Measurements from ENCODE around the gene GNRHR. TPM values are rescaled to one million over a fixed set of nuclear protein-coding genes. Genes with fewer than 3 reads are reported as not detected.

The GNRHR gene
- total and polyA plus RNA-seq, 2 experiments from 2014 or later, result 0.10 TPM; not detected in 1

- Histone ChIP-seq H3F3A (replicated peaks; ENCODE audit: low read depth) (no peaks in the 10 kb centered on the region), H3K79me2 (replicated peaks; ENCODE audit: insufficient read depth) (no peaks in the 10 kb centered on the region), H2AFZ (no peak overlapping the region), H3K27ac (ENCODE audit: low read depth) (no peak overlapping the region), H3K4me1 (ENCODE audit: insufficient read depth) (no peaks in the 10 kb centered on the region), H3K4me3 (no peak overlapping the region), H3K4me2 (no peak overlapping the region), H3K27me3 (ENCODE audit: insufficient read depth) (no peaks in the 10 kb centered on the region), H4K20me1 (replicated peaks; ENCODE audit: insufficient read depth) (no peaks in the 10 kb centered on the region), H3K36me3 (ENCODE audit: insufficient read depth) (no peaks in the 10 kb centered on the region), H3K9me2 (ENCODE audit: insufficient read depth) (no peaks in the 10 kb centered on the region)
- H3K4me3 Mint-ChIP-seq, result no peak overlapping the region
- TF ChIP-seq STAT1 (IDR thresholded peaks at IDR 0.05; ENCODE audit: unreplicated experiment) (no peak), NANOG (IDR thresholded peaks at IDR 0.05; ENCODE audit: borderline replicate concordance) (no peak), ZNF462 (CRISPR knock-in tag; IDR thresholded peaks at IDR 0.05) (no peak), JUNB (IDR thresholded peaks at IDR 0.05; ENCODE audit: unreplicated experiment) (no peak), REST (IDR thresholded peaks at IDR 0.05; ENCODE audit: unreplicated experiment) (no peak), ETS1 (IDR thresholded peaks at IDR 0.05) (no peak), CREB1 (CRISPR knock-in tag; IDR thresholded peaks at IDR 0.05; ENCODE audit: low read depth) (no peak), CTCF (conservative IDR thresholded peaks at IDR 0.05; ENCODE audit: low read depth in 2 of 2) (no peak), POLR2AphosphoS5 (IDR thresholded peaks at IDR 0.05; ENCODE audit: low read depth) (no peak)
- ATAC-seq (no peak; the same call in 2 of the 3 replicates), DNase-seq (ENCODE audit: low spot score) (peak; percentile 37)
- peaks cover 5% of the 10 kb centered on the region; the same call in 2 of the 3 replicates for H3K4me1 Mint-ChIP-seq
- no peaks in the 10 kb centered on the region for H3K27me3 Mint-ChIP-seq (ENCODE audit: insufficient read depth, low read depth, poor library complexity)
- H3K27ac Mint-ChIP-seq, result peak overlapping the region; percentile 37; the same call in 1 of the 2 replicates
- H3K9me3 Mint-ChIP-seq, result no peaks in the 10 kb centered on the region
- no peaks in the 10 kb centered on the region for H3K36me3 Mint-ChIP-seq (ENCODE audit: low read depth)
Observed at GRCh38 chr4:67770422-67770821, 16.2 kb upstream of the GNRHR start.

All from GM23338 (cell line).